Endodermal cell (in vitro differentiated cells): ENCODE measurements around the gene ZGLP1. TPM values are rescaled to one million over a fixed set of nuclear protein-coding genes. Genes with fewer than 3 reads are reported as not detected.

Source experiments
- DNase-seq: peaks from one replicate; pipeline ENCODE4 v3.0.0-alpha.2; 2017
- H3K27ac ChIP-seq: 2 replicates; pipeline ENCODE4 v1.5.1; 2013; ENCODE audit warnings: mild to moderate bottlenecking, low read depth, low read length, moderate library complexity
- H3K27me3 ChIP-seq: 2 replicates; pipeline ENCODE4 v1.6.1; 2013; ENCODE audit warnings: mild to moderate bottlenecking, low read length, moderate library complexity; ENCODE audit not compliant: insufficient read depth, control insufficient read depth, poor library complexity, severe bottlenecking
- H3K36me3 ChIP-seq: 2 replicates; pipeline ENCODE4 v1.7.0; 2013; ENCODE audit warnings: mild to moderate bottlenecking, low read length, moderate library complexity; ENCODE audit not compliant: control insufficient read depth, insufficient read depth
- H3K4me1 ChIP-seq: one replicate; pipeline ENCODE4 v1.7.0; 2013; ENCODE audit warnings: low read length; ENCODE audit not compliant: control insufficient read depth, insufficient read depth
- H3K4me3 ChIP-seq: 2 replicates; pipeline ENCODE4 v1.5.1; 2013; ENCODE audit warnings: mild to moderate bottlenecking, low read length, moderate library complexity
- H3K9ac ChIP-seq: 2 replicates; pipeline ENCODE4 v1.6.1; 2013; ENCODE audit warnings: mild to moderate bottlenecking, low read length, moderate library complexity; ENCODE audit not compliant: poor library complexity, severe bottlenecking; ENCODE audit errors: extremely low read depth
- H3K9me3 ChIP-seq: 2 replicates; pipeline ENCODE4 v1.6.1; 2013; ENCODE audit warnings: mild to moderate bottlenecking, low read length, moderate library complexity; ENCODE audit not compliant: control insufficient read depth
- H3K27ac Mint-ChIP-seq: 2 replicates; pipeline ENCODE4 v1.8.0; 2020; ENCODE audit warnings: mixed read lengths
- H3K27me3 Mint-ChIP-seq: 2 replicates; pipeline ENCODE4 v1.8.0; 2021; ENCODE audit warnings: mild to moderate bottlenecking, mixed read lengths; ENCODE audit not compliant: insufficient read depth
- H3K36me3 Mint-ChIP-seq: 2 replicates; pipeline ENCODE4 v1.8.0; 2020; ENCODE audit warnings: low read depth, mixed read lengths
- H3K4me1 Mint-ChIP-seq: 2 replicates; pipeline ENCODE4 v1.8.0; 2020; ENCODE audit warnings: mixed read lengths
- H3K4me3 Mint-ChIP-seq: 2 replicates; pipeline ENCODE4 v1.8.0; 2020; ENCODE audit warnings: mild to moderate bottlenecking, moderate library complexity, mixed read lengths
- H3K9me3 Mint-ChIP-seq: 2 replicates; pipeline ENCODE4 v1.8.0; 2020; ENCODE audit warnings: mild to moderate bottlenecking, mixed read lengths
- WGBS, 2 experiments: methylation state at CpG; one replicate each; pipeline versions ENCODE4 v1.1.5 to v1.1.7; 2013; ENCODE audit warnings: missing lambda C conversion rate in 2 of 2, mixed read lengths in 1 of 2; ENCODE audit not compliant: insufficient coverage in 1 of 2, insufficient read length in 1 of 2; 5-methylcytosine and 5-hydroxymethylcytosine counted together
- total RNA-seq, 2 donors: library from RNA; stranded (reverse); fragmentation: NEBNext Ultra II Directional in 1 of 2; extraction: Animal tissue kit (Norgen Biotek cat#: 25700) in 1 of 2; gene quantifications; 2 replicates in 1 of 2; 3 replicates in 1 of 2; pipeline ENCODE4 v1.2.1, GENCODE V29; 2021
- TF ChIP-seq, protein P1 (sequence below): fragments of 200-600 bp; sonication (generic); conservative IDR thresholded peaks from 2 replicates; pipeline ENCODE4 v1.5.0; 2021; ENCODE audit warnings: antibody characterized with exemption, mild to moderate bottlenecking

Gene ZGLP1
- total RNA-seq, 2 donors from 2014 or later = 4.5 to 7.8 TPM

GRCh38 chr19:10352764-10353671 lies 43.4 kb upstream of the ZGLP1 start:
- H3K27me3 ChIP-seq = no peaks in the 10 kb centered on the region
- 38 to 65% methylated on average over 32 to 63 of the region's 63 CpGs for WGBS, 2 experiments
- H3K9ac ChIP-seq = no peak overlapping the region
- peak; percentile 96 for DNase-seq
- H3K36me3 ChIP-seq = peaks cover 14% of the 10 kb centered on the region
- Mint-ChIP-seq H3K4me1 (peaks cover 10% of the 10 kb centered on the region), H3K4me3 (peak overlapping the region; percentile 55), H3K9me3 (no peaks in the 10 kb centered on the region), H3K27ac (peak overlapping the region; percentile 59), H3K36me3 (peaks cover 25% of the 10 kb centered on the region), H3K27me3 (no peaks in the 10 kb centered on the region)
- H3K27ac ChIP-seq = peak overlapping the region; percentile 38
- no peaks in the 10 kb centered on the region for H3K4me1 ChIP-seq
- H3K9me3 ChIP-seq = no peaks in the 10 kb centered on the region
- TF ChIP-seq, protein P1, sequence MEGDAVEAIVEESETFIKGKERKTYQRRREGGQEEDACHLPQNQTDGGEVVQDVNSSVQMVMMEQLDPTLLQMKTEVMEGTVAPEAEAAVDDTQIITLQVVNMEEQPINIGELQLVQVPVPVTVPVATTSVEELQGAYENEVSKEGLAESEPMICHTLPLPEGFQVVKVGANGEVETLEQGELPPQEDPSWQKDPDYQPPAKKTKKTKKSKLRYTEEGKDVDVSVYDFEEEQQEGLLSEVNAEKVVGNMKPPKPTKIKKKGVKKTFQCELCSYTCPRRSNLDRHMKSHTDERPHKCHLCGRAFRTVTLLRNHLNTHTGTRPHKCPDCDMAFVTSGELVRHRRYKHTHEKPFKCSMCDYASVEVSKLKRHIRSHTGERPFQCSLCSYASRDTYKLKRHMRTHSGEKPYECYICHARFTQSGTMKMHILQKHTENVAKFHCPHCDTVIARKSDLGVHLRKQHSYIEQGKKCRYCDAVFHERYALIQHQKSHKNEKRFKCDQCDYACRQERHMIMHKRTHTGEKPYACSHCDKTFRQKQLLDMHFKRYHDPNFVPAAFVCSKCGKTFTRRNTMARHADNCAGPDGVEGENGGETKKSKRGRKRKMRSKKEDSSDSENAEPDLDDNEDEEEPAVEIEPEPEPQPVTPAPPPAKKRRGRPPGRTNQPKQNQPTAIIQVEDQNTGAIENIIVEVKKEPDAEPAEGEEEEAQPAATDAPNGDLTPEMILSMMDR = no peak
- peak overlapping the region; percentile 53 for H3K4me3 ChIP-seq

GRCh38 chr19:10346509-10346908 lies 36.9 kb upstream of the ZGLP1 start:
- no peak overlapping the region for H3K27ac ChIP-seq
- Mint-ChIP-seq H3K9me3 (no peaks in the 10 kb centered on the region), H3K4me1 (no peaks in the 10 kb centered on the region), H3K36me3 (peaks cover 11% of the 10 kb centered on the region), H3K27me3 (no peaks in the 10 kb centered on the region), H3K4me3 (no peak overlapping the region), H3K27ac (no peak overlapping the region)
- no peaks in the 10 kb centered on the region for H3K4me1 ChIP-seq
- no peak overlapping the region for H3K9ac ChIP-seq
- no peak for DNase-seq
- WGBS, 2 experiments = 91 to 92% methylated on average over 9 to 10 of the region's 10 CpGs
- H3K36me3 ChIP-seq = peaks cover 10% of the 10 kb centered on the region
- H3K9me3 ChIP-seq = no peaks in the 10 kb centered on the region
- H3K27me3 ChIP-seq = no peaks in the 10 kb centered on the region
- no peak overlapping the region for H3K4me3 ChIP-seq
- TF ChIP-seq, protein P1 = no peak

GRCh38 chr19:10344780-10345179 lies 35.2 kb upstream of the ZGLP1 start:
- no peak overlapping the region for H3K9ac ChIP-seq
- H3K4me1 Mint-ChIP-seq = no peaks in the 10 kb centered on the region
- H3K4me3 ChIP-seq = no peak overlapping the region
- H3K27me3 ChIP-seq = no peaks in the 10 kb centered on the region
- peaks cover 1% of the 10 kb centered on the region for H3K36me3 Mint-ChIP-seq
- H3K9me3 ChIP-seq = no peaks in the 10 kb centered on the region
- peaks cover 1% of the 10 kb centered on the region for H3K36me3 ChIP-seq
- DNase-seq = no peak
- 92 to 98% methylated on average over 5 to 10 of the region's 10 CpGs for WGBS, 2 experiments
- no peak overlapping the region for H3K27ac Mint-ChIP-seq
- no peaks in the 10 kb centered on the region for H3K9me3 Mint-ChIP-seq
- TF ChIP-seq, protein P1 = no peak
- no peak overlapping the region for H3K4me3 Mint-ChIP-seq
- no peak overlapping the region for H3K27ac ChIP-seq
- H3K4me1 ChIP-seq = no peaks in the 10 kb centered on the region
- H3K27me3 Mint-ChIP-seq = no peaks in the 10 kb centered on the region
